Measurements from ENCODE around the gene CD247.

Gene CD247

DNA sequence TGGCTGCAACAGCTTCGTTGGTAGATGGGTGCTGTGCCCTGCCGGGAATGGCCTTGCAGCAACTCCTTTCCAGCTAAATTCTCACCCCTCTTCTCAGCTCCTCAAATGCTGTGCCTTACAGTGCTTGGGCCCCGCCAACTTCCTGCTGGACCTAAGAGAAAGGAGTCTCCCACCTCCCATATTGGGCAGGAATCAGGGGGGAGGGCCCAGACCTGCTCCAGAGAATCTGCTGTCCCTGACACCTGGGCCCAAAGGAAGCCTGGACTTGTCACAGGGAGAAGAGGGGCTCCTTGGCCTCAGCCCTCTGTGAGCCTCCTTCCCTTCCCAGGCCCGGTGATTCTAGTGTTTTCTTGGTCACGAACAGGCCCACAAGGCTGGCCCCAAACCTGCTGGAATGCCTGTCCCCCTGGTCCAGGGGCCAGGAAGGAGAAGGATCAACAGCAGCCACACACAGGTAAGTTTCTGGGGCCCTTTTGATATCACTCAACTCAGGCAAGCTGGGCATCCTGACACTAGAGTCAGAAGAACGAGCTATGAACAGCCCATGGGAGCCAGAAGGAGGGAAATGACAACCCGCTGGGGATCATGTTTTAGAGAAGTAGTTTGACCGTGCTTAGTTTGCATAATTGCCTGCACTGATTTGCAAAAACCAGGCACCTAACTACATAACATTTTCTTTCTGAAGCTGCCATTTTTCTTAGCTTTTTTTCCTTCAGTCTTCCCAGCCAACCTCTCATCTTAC is 86.2 kb downstream of the CD247 start:
- H3K4me3 ChIP-seq (ENCODE audit: low read length) = no peak overlapping the region
- DNase-seq (ENCODE audit: low read depth) = no peak
- TF ChIP-seq CTCF (conservative IDR thresholded peaks at IDR 0.05; ENCODE audit: low read length) = no peak

DNA sequence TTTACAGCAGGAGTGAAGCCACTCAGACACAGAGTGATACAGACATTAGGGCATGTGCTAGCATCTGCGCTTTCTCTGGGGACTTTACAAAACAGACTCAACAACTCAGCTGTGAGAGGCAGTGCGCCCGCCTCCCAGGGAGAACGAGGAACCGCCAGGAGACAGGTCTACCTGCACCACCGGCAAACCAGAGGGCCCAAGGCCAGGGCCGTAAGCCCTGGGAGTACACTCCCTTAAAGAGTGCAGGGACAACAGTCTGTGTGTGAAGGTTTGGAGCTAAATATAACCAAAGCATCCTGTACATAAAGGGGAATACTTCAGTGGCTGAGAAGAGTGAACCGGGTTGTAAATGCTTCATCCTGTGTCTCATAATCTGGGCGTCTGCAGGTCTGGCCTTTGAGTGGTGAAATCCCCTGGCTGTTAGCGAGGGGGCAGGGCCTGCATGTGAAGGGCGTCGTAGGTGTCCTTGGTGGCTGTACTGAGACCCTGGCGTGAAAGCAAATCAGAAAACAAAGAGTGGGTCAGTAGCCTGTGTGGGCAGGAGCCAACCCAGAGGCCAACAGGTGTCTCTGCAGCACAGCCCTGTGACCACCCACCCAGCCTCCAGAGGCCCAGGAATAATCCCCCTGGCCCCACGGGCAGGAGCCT is 86.9 kb downstream of the CD247 start:
- no peak for TF ChIP-seq CTCF (conservative IDR thresholded peaks at IDR 0.05; ENCODE audit: low read length)
- no peak for DNase-seq (ENCODE audit: low read depth)

DNA sequence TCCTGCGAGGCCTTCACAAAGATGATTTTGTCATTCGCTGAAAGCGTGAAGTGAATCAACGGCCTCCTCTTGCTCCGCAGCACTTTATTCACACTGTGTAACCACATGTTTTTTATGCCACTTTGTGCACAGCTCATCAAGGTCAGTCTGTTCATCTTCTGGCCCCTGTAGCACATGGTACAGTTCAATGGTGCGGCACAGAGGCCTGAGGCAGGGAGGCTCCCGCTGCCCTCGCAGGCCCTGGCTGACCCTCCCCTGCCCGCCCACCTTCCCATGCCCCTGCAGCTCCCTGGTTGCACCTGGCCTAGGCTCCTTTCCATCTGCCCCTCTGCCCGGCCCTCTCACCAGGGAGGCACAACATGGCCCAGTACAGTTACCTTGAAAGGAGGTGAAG is 87.5 kb downstream of the CD247 start:
- DNase-seq (ENCODE audit: low read depth) = no peak
- H3K4me3 ChIP-seq (ENCODE audit: low read length) = no peak overlapping the region
- TF ChIP-seq CTCF (conservative IDR thresholded peaks at IDR 0.05; ENCODE audit: low read length) = no peak

More for the DNA sequence above, 86.9 kb downstream of the CD247 start:
- H3K4me3 ChIP-seq (ENCODE audit: low read length) = no peak overlapping the region

GRCh38 chr1:167430134-167430848 is 88.0 kb downstream of the CD247 start:
- no peak for TF ChIP-seq CTCF (conservative IDR thresholded peaks at IDR 0.05; ENCODE audit: low read length)
- no peak for DNase-seq (ENCODE audit: low read depth)
- H3K4me3 ChIP-seq (ENCODE audit: low read length) = no peak overlapping the region

- DNase-seq (ENCODE audit: low read depth) = no peak
- TF ChIP-seq CTCF (conservative IDR thresholded peaks at IDR 0.05; ENCODE audit: low read length) = no peak
- H3K4me3 ChIP-seq (ENCODE audit: low read length) = no peak overlapping the region
Observed at GRCh38 chr1:167429612-167430011, 88.7 kb downstream of the CD247 start.

DNA sequence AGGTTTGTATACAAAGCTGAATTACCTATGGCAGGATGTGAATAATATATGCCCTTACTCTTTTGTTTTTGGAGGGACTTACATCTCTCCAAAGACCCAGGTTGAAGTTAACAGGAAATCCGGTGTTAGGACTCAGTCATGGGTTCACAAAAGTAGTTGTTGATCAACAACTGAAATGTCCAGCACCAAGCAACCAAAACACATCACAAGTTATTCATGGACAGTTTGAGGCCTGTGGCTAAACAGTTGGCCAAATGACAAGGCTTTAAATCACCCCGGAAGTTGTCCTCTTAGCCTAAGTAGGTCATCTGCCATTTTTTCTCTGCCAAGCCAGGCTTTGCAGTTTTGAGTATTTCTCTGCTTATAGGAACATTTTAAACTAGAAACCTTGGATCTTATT is 89.9 kb downstream of the CD247 start:
- no peak overlapping the region for H3K4me3 ChIP-seq (ENCODE audit: low read length)
- no peak for TF ChIP-seq CTCF (conservative IDR thresholded peaks at IDR 0.05; ENCODE audit: low read length)
- peak; percentile 51 for DNase-seq (ENCODE audit: low read depth)

Data from AG10803 (cell line).